GM12874 (cell line): ENCODE results near the gene RRP36.

ENCODE experiments used
- TF ChIP-seq, protein P1 (sequence below): IDR thresholded peaks from 2 replicates; pipeline ENCODE4 v1.5.1; 2011; ENCODE audit warnings: low read depth, mild to moderate bottlenecking, control low read depth, low read length, moderate library complexity; ENCODE audit not compliant: insufficient read depth

The RRP36 gene

DNA sequence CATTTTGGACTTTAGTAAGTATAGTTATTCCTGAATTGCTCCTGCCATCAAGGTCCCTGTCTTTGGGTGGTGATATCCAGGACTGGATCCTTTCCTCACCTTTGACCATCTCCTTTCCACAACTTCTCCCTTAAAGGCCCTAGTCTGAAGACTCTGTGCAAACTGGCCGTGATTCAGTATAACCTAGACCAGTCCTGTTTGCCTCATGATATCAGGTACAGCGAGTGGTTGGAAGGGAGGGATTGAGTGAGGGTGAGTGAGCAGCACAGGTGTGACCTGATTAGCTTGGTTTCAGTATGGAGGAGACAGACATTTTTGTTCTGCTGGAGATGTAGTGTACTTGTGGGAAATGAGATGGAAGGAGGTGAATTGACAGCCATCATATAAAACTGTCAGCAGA is 2.3 kb upstream of the RRP36 start:
- TF ChIP-seq, protein P1, sequence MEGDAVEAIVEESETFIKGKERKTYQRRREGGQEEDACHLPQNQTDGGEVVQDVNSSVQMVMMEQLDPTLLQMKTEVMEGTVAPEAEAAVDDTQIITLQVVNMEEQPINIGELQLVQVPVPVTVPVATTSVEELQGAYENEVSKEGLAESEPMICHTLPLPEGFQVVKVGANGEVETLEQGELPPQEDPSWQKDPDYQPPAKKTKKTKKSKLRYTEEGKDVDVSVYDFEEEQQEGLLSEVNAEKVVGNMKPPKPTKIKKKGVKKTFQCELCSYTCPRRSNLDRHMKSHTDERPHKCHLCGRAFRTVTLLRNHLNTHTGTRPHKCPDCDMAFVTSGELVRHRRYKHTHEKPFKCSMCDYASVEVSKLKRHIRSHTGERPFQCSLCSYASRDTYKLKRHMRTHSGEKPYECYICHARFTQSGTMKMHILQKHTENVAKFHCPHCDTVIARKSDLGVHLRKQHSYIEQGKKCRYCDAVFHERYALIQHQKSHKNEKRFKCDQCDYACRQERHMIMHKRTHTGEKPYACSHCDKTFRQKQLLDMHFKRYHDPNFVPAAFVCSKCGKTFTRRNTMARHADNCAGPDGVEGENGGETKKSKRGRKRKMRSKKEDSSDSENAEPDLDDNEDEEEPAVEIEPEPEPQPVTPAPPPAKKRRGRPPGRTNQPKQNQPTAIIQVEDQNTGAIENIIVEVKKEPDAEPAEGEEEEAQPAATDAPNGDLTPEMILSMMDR: no peak

DNA sequence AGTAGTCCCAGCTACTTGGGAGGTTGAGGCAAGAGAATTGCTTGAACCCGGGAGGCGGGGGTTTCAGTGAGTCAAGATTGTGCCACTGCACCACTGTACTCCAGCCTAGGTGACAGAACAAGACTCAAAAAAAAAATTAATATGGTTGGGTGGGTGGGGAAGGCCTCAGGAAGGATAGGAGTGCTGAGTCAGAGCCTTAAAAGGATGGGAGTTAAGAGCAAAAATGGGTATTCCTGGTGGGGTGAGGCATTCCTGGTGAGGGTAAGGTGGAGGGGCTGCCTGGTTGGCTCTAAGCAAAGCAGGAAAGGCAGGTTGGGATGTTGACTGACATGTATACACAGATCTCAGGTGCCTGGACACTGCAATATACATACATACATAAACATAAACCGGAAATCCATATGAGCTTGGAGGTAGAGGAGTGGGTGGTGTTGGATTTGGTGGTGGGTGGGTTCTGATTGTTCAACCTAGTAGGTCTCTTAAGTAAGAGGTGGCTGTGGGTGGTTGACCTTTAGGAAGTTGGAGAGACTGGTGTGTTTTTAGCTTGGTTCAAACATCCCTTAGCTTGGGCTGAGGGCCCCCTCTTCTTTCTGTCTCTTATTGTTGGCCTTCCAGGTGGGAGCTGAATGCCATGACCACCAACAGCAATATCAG is 1.2 kb upstream of the RRP36 start:
- TF ChIP-seq, protein P1: no peak

DNA sequence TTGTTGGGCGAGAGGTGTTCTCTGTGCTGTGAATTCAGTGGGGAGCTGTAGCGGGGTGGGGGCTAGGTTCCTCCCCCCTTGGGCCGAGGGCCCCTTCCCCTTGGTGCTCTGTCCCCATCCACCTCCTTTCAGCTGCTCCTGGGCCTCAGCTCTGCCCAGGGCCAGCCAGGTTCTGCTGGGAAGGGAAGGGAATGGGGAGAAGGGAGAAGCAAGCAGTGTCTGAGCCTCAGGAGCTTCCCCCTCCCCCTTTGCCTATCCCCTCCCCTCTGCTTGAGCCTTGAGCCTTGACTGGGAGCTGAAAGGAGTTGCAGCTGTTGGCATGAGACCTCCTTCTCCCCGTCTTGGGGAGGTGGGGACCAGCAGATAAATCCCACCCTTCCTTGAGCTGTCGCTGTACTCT is 576 bp upstream of the RRP36 start:
- TF ChIP-seq, protein P1: no peak

DNA sequence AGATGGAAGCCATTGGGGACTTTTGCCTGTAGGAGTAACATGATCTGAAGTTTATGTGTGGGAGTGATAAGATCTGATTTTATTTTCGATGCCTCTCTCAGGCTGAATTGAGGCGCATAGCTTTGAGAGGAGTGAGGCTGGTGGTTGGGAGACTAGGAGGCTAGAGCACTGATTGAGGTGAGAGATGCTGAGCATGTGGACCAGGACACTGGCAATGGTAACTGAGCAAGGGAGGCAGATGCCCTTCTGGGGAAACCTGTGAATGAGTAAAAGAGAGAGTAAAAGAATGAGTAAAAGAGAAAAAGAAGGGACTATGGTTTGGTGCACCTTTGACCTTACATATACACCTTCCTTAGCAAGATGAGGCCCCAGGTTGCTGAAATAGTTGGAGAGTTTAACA is 3.0 kb downstream of the RRP36 start:
- TF ChIP-seq, protein P1: no peak

DNA sequence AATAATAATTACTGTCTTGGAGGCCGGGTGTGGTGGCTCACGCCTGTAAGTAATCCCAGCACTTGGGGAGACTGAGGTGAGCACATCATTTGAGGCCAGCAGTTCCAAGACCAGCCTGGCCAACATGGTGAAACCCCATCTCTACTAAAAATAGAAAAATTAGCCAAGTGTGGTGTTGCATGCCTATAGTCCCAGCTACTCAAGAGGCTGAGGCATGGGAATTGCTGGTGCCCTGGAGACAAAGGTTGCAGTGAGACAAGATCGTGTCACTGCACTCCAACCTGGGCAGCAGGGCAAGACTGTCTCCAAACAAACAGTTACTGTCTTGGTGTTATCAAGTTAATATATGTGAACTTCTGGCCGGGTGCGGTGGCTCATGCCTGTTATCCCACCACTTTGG is 4.9 kb downstream of the RRP36 start:
- TF ChIP-seq, protein P1: no peak

DNA sequence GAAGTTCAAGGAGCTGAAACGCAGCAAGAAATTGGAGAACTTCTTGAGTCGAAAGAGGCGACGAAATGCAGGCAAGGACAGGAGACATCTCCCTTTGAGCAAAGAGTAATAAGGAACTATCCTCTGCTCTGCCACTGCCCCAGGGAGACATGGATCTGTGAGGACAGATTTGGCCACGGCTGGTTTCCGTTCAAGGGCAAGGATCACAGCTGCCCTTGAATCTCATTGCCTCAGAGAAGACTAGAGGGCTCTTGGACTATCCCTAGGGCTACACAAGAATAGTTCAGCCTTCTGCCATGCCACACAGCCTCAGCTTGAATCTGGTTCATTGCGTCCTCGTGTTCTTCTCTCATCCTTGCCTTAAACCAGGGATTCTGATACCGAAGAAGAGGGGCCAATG is 7.7 kb downstream of the RRP36 start:
- TF ChIP-seq, protein P1: no peak

DNA sequence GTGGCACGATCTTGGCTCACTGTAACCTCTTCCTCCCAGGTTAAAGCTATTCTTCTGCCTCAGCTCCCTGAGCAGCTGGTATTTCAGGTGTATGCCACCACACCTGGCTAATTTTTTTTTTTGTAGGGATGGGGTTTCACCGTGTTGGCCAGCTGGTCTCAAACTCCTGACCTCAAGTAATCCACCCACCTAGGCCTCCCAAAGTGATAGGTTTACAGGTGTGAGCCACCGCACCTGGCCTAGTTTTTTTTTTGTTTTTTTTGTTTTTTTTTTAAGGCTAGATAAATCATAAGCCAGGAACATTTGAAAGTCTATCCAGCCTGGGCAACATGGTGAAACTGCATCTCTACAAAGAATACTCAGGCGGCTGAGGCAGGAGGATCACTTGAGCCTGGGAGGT is 10.9 kb downstream of the RRP36 start:
- TF ChIP-seq, protein P1: no peak
